NCI-H1694 treated with DMSO at 0.1 percent for 48 hours (cell line): ENCODE data around the gene RPS14.

Source experiments
- DNase-seq: peaks from one replicate; lab custom pipeline; 2025; lab: John Stamatoyannopoulos, UW

RPS14 gene

GRCh38 chr5:150413176-150413901 is 36.2 kb downstream of the RPS14 start:
- no peak for DNase-seq

GRCh38 chr5:150412319-150413175 is 37.0 kb downstream of the RPS14 start, which contains the start of gene CD74:
CD74 (minus strand) TSS chr5:150412910; CDS start chr5:150412749, 161 bp downstream.
- no peak for DNase-seq

- DNase-seq, result no peak
Measured at GRCh38 chr5:150411245-150411979, 38.1 kb downstream of the RPS14 start.

- peak; percentile 70 for DNase-seq
Measured at GRCh38 chr5:150410524-150411244, 38.9 kb downstream of the RPS14 start.

GRCh38 chr5:150409638-150410523 is 39.7 kb downstream of the RPS14 start:
- DNase-seq, result peak; percentile 87

- no peak for DNase-seq
Measured at GRCh38 chr5:150408231-150408943, 41.2 kb downstream of the RPS14 start.

- no peak for DNase-seq
Measured at GRCh38 chr5:150407096-150407720, 42.3 kb downstream of the RPS14 start.

- DNase-seq, result no peak
Measured at GRCh38 chr5:150406723-150407095, 42.8 kb downstream of the RPS14 start.

GRCh38 chr5:150406103-150406722 is 43.3 kb downstream of the RPS14 start:
- no peak for DNase-seq

- no peak for DNase-seq
Measured at GRCh38 chr5:150404941-150405816, 44.4 kb downstream of the RPS14 start.

- DNase-seq, result no peak
Measured at GRCh38 chr5:150404535-150404934, 45.0 kb downstream of the RPS14 start.

GRCh38 chr5:150404121-150404520 is 45.4 kb downstream of the RPS14 start:
- DNase-seq, result no peak

- DNase-seq, result no peak
Measured at GRCh38 chr5:150402901-150403342, 46.6 kb downstream of the RPS14 start.

- no peak for DNase-seq
Measured at GRCh38 chr5:150402229-150402773, 47.2 kb downstream of the RPS14 start.

GRCh38 chr5:150401376-150402228 is 47.9 kb downstream of the RPS14 start:
- DNase-seq, result no peak

- no peak for DNase-seq
Measured at GRCh38 chr5:150401076-150401375, 48.5 kb downstream of the RPS14 start.
